Measurements from ENCODE around the gene GSK3A.

Gene GSK3A

DNA sequence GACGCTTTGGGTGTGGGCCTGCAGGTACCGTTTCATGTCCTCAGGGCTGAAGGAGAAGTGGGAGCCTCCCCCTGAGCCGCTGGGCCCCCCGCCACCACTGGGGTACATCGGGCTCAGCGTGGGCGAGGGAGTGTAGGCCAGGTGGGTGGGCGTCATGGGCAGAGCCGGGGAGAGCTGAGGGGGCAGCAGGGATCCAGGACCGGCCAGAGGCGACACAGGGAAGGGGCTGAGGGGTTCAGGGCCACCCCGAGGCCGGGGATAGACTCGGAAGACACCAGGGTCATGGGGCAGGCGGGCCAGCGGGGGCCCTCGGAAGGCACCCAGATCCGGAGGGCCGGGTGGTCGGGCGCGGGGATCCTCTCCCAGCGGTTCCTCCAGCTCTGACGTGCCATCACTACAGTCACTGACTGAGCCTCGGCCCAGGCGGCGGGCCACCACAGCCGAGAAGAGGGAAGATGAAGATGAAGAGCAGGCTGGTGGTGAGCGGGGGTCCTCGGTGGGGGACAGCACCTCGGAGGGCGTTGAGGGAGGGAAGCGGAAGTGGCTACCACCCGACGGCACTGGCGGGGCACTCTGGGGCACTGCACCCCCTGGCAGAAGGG lies 6.8 kb upstream of the GSK3A start:
- Histone ChIP-seq H4K8ac (ENCODE audit: low read length) (no peak overlapping the region), H2AFZ (ENCODE audit: low read depth, low read length) (no peak overlapping the region), H3K4me3 (ENCODE audit: insufficient read depth in 1 of 2, low read depth in 1 of 2, low read length in 2 of 2) (no peak overlapping the region), H2BK15ac (ENCODE audit: low read depth, poor library complexity, severe bottlenecking) (no peak overlapping the region), H3K79me1 (replicated peaks; ENCODE audit: low read length, poor library complexity, severe bottlenecking) (peaks cover 17% of the 10 kb centered on the region), H3K27me3 (ENCODE audit: control insufficient read depth in 1 of 2, insufficient read depth in 1 of 2, low read length in 2 of 2) (no peaks in the 10 kb centered on the region), H3K4me1 (ENCODE audit: control insufficient read depth, insufficient read depth, low read depth, low read length) (peaks cover 41% of the 10 kb centered on the region), H2BK120ac (ENCODE audit: low read depth, low read length) (no peak overlapping the region), H2AK5ac (ENCODE audit: low read length, severe bottlenecking) (no peak overlapping the region), H3K14ac (ENCODE audit: low read length in 2 of 2) (no peak overlapping the region), H3K27ac (ENCODE audit: low read length, poor library complexity, severe bottlenecking) (no peak overlapping the region), H3K4me2 (ENCODE audit: low read length, poor library complexity, severe bottlenecking) (no peak overlapping the region), H3K9me3 (ENCODE audit: control insufficient read depth, low read length) (no peaks in the 10 kb centered on the region), H3K9ac (ENCODE audit: low read length) (no peak overlapping the region), H3K23ac (ENCODE audit: low read length in 2 of 2) (no peak overlapping the region), H2BK12ac (ENCODE audit: low read length in 2 of 2) (no peak overlapping the region), H3K18ac (ENCODE audit: low read depth in 1 of 2, low read length in 2 of 2) (no peak overlapping the region), H2BK5ac (ENCODE audit: low read depth, low read length, poor library complexity, severe bottlenecking) (no peak overlapping the region), H4K91ac (ENCODE audit: low read length) (no peak overlapping the region), H3K36me3 (ENCODE audit: control insufficient read depth in 1 of 2, insufficient read depth in 2 of 2, low read depth in 1 of 2, low read length in 2 of 2) (peaks cover 14 to 51% of the 10 kb centered on the region in 2 experiments), H3K4ac (ENCODE audit: low read depth in 1 of 2, low read length in 2 of 2) (no peak overlapping the region)
- WGBS = 96% methylated on average over 36 of the region's 36 CpGs
- DNase-seq = no peak

DNA sequence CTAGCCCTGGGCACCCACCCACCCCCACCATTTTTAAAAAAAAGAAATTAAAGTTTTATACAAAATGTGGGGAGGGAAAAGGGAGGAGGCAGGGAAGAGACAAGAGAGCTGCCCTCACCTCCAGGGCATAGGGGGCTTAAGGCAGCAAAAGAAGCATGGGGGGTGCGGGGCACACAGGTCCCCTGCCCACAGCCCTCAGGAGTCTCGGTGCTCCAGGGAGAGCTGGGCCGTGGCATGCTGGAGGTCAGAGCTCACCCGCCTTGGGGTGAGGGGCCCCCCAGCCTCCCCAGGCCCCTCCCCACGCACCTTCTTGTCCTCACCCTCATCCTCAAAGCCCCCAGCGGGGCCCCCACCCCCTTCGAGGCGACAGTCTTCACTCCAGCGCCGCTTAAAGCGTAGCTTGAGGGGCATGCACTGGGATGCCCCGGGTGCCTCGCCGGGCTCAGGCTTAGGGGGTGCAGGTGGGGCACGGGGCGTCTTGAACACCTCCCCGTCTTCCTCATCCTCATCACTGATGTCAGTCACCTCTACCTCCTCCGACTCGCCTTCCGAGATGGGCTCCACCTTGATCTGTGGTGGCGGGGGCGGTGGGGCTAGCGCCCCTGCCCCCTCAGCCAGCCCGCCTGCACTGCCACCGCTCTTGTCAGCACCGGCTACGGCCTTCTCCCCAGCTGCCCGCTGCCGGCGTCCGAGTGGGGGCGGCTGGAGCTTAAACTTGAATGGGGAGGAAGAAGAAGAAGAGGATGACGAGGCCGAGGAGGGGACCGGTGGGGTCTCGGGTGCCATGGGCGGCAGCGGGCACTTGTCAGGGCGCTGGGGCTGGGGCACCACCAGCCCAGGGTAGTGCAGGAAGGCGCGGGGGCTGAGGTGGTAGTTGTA lies 6.1 kb upstream of the GSK3A start:
- Histone ChIP-seq H3K9me3 (ENCODE audit: control insufficient read depth, low read length) (no peaks in the 10 kb centered on the region), H3K79me1 (replicated peaks; ENCODE audit: low read length, poor library complexity, severe bottlenecking) (peaks cover 21% of the 10 kb centered on the region)
- whole genome bisulfite sequencing = 98% methylated on average over 41 of the region's 41 CpGs

DNA sequence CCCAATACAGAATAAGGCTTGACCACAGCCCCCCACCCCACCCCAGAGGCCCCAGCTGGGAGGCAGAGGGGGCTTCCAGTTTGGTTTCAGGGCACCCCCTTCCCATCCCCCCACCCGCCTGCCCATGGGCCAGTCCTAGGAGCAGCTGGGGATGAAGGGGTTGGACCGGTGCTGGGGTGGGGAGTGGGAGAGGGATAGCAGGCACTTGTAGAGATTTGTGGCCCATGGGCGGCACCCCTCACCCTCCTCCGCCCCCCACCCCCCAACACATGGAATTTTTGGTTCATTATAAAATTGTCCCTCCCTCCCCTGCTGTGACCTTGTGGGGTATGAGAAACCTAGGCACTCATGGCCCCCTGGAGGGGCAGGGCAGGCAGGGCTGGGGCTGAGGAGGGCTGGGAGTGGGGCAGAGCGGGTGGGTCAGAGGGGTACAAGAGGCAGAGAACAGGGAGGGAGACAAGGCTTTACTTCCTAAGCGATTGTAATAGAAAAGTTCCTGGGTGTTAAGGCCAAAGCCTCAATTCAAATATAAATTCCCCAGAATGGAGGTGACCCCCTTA lies 5.3 kb upstream of the GSK3A start:
- Histone ChIP-seq H2BK120ac (ENCODE audit: low read depth, low read length) (no peak overlapping the region), H3K27ac (ENCODE audit: low read length, poor library complexity, severe bottlenecking) (no peak overlapping the region), H3K18ac (ENCODE audit: low read depth in 1 of 2, low read length in 2 of 2) (no peak overlapping the region), H2AFZ (ENCODE audit: low read depth, low read length) (no peak overlapping the region), H3K36me3 (ENCODE audit: control insufficient read depth in 1 of 2, insufficient read depth in 2 of 2, low read depth in 1 of 2, low read length in 2 of 2) (peaks cover 14 to 54% of the 10 kb centered on the region in 2 experiments), H3K14ac (ENCODE audit: low read length in 2 of 2) (no peak overlapping the region), H2AK5ac (ENCODE audit: low read length, severe bottlenecking) (no peak overlapping the region), H2BK12ac (ENCODE audit: low read length in 2 of 2) (no peak overlapping the region), H3K4me1 (ENCODE audit: control insufficient read depth, insufficient read depth, low read depth, low read length) (peaks cover 47% of the 10 kb centered on the region), H2BK15ac (ENCODE audit: low read depth, poor library complexity, severe bottlenecking) (peak overlapping the region; percentile 34), H3K79me1 (replicated peaks; ENCODE audit: low read length, poor library complexity, severe bottlenecking) (peaks cover 21% of the 10 kb centered on the region), H4K8ac (ENCODE audit: low read length) (peak overlapping the region; percentile 21), H3K4me2 (ENCODE audit: low read length, poor library complexity, severe bottlenecking) (no peak overlapping the region), H2BK5ac (ENCODE audit: low read depth, low read length, poor library complexity, severe bottlenecking) (no peak overlapping the region), H3K9me3 (ENCODE audit: control insufficient read depth, low read length) (no peaks in the 10 kb centered on the region), H3K27me3 (ENCODE audit: control insufficient read depth in 1 of 2, insufficient read depth in 1 of 2, low read length in 2 of 2) (no peaks in the 10 kb centered on the region), H4K91ac (ENCODE audit: low read length) (no peak overlapping the region), H3K9ac (ENCODE audit: low read length) (peak overlapping the region; percentile 99), H3K23ac (ENCODE audit: low read length in 2 of 2) (no peak overlapping the region), H3K4me3 (ENCODE audit: insufficient read depth in 1 of 2, low read depth in 1 of 2, low read length in 2 of 2) (no peak overlapping the region), H3K4ac (ENCODE audit: low read depth in 1 of 2, low read length in 2 of 2) (no peak overlapping the region)
- DNase-seq = no peak
- WGBS = 88% methylated on average over 1 of the region's 6 CpGs

More for the DNA sequence above, 6.1 kb upstream of the GSK3A start:
- H2BK15ac ChIP-seq (ENCODE audit: low read depth, poor library complexity, severe bottlenecking) = no peak overlapping the region
- no peak overlapping the region for H2AK5ac ChIP-seq (ENCODE audit: low read length, severe bottlenecking)
- peak overlapping the region in 1 of 2 experiments; percentile 20 for H3K4me3 ChIP-seq (ENCODE audit: insufficient read depth in 1 of 2, low read depth in 1 of 2, low read length in 2 of 2)
- H3K4me2 ChIP-seq (ENCODE audit: low read length, poor library complexity, severe bottlenecking) = no peak overlapping the region
- H3K18ac ChIP-seq (ENCODE audit: low read depth in 1 of 2, low read length in 2 of 2) = no peak overlapping the region
- H4K91ac ChIP-seq (ENCODE audit: low read length) = no peak overlapping the region
- peaks cover 48% of the 10 kb centered on the region for H3K4me1 ChIP-seq (ENCODE audit: control insufficient read depth, insufficient read depth, low read depth, low read length)
- no peak overlapping the region for H3K14ac ChIP-seq (ENCODE audit: low read length in 2 of 2)
- H2BK5ac ChIP-seq (ENCODE audit: low read depth, low read length, poor library complexity, severe bottlenecking) = no peak overlapping the region
- H2AFZ ChIP-seq (ENCODE audit: low read depth, low read length) = no peak overlapping the region
- H3K9ac ChIP-seq (ENCODE audit: low read length) = no peak overlapping the region
- no peak overlapping the region for H3K4ac ChIP-seq (ENCODE audit: low read depth in 1 of 2, low read length in 2 of 2)
- peaks cover 14 to 55% of the 10 kb centered on the region in 2 experiments for H3K36me3 ChIP-seq (ENCODE audit: control insufficient read depth in 1 of 2, insufficient read depth in 2 of 2, low read depth in 1 of 2, low read length in 2 of 2)
- peak overlapping the region; percentile 23 for H2BK120ac ChIP-seq (ENCODE audit: low read depth, low read length)
- H3K27ac ChIP-seq (ENCODE audit: low read length, poor library complexity, severe bottlenecking) = no peak overlapping the region
- H2BK12ac ChIP-seq (ENCODE audit: low read length in 2 of 2) = no peak overlapping the region
- no peak overlapping the region for H3K23ac ChIP-seq (ENCODE audit: low read length in 2 of 2)
- H4K8ac ChIP-seq (ENCODE audit: low read length) = peak overlapping the region; percentile 49
- H3K27me3 ChIP-seq (ENCODE audit: control insufficient read depth in 1 of 2, insufficient read depth in 1 of 2, low read length in 2 of 2) = no peaks in the 10 kb centered on the region
- DNase-seq = no peak
